Karpas-422 (cell line): ENCODE measurements around the gene S1PR5. TPM values are rescaled to one million over a fixed set of nuclear protein-coding genes. Genes with fewer than 3 reads are reported as not detected.
A peak's percentile ranks its signal among the peaks of the same experiment; 100 is the strongest.

Source experiments
- DNase-seq: peaks from one replicate; pipeline ENCODE4 v3.0.0-alpha.2; 2015
- H2AFZ ChIP-seq: fragments of 200-600 bp; sonication (generic); 2 replicates; pipeline ENCODE4 v1.6.1; 2014; ENCODE audit warnings: antibody characterized with exemption, low read length, mixed read lengths
- H3K27ac ChIP-seq: fragments of 200-600 bp; sonication (generic); 2 replicates; pipeline ENCODE4 v1.5.1; 2014; ENCODE audit warnings: mild to moderate bottlenecking, low read length, moderate library complexity
- H3K27me3 ChIP-seq: fragments of 200-600 bp; sonication (generic); 2 replicates; pipeline ENCODE4 v1.6.1; 2014; ENCODE audit warnings: low read length, mixed read lengths
- H3K36me3 ChIP-seq: fragments of 200-600 bp; sonication (generic); 2 replicates; pipeline ENCODE4 v1.6.1; 2014; ENCODE audit warnings: low read length, mixed read lengths; ENCODE audit not compliant: insufficient read depth
- H3K4me1 ChIP-seq: fragments of 200-600 bp; sonication (generic); 2 replicates; pipeline ENCODE4 v1.6.1; 2014; ENCODE audit warnings: mild to moderate bottlenecking, low read length, mixed read lengths
- H3K4me2 ChIP-seq: fragments of 200-600 bp; sonication (generic); 2 replicates; pipeline ENCODE4 v1.6.1; 2014; ENCODE audit warnings: low read length, low read depth, mild to moderate bottlenecking; ENCODE audit not compliant: poor library complexity, severe bottlenecking
- H3K4me3 ChIP-seq: fragments of 200-600 bp; sonication (generic); 2 replicates; pipeline ENCODE4 v1.5.1; 2014; ENCODE audit warnings: mild to moderate bottlenecking, antibody characterized with exemption, low read length, mixed read lengths
- H3K79me2 ChIP-seq: fragments of 200-600 bp; sonication (generic); 2 replicates; pipeline ENCODE4 v1.6.1; 2014; ENCODE audit warnings: mild to moderate bottlenecking, low read length, mixed read lengths
- H3K9ac ChIP-seq: fragments of 200-600 bp; sonication (generic); 2 replicates; pipeline ENCODE4 v1.6.0; 2014; ENCODE audit warnings: low read length
- H3K9me2 ChIP-seq: fragments of 200-600 bp; sonication (generic), shearing (Covaris generic); replicated peaks from 2 replicates; pipeline ENCODE4 v1.6.0; 2014; ENCODE audit warnings: mild to moderate bottlenecking, low read length, moderate library complexity; ENCODE audit not compliant: insufficient read depth
- H3K9me3 ChIP-seq: fragments of 300-700, 200-600 bp; sonication (generic); 2 replicates; pipeline ENCODE4 v1.6.1; 2014; ENCODE audit warnings: low read length, mixed read lengths
- H4K20me1 ChIP-seq: fragments of 200-600 bp; sonication (generic); 2 replicates; pipeline ENCODE4 v1.6.1; 2014; ENCODE audit warnings: mild to moderate bottlenecking, antibody characterized with exemption, low read length, low read depth; ENCODE audit not compliant: insufficient read depth
- total RNA-seq: library from RNA; depleted of rRNA; stranded (reverse); fragments of >200 nt; shearing (Covaris generic); gene quantifications from 2 replicates; pipeline ENCODE4 v1.2.3, GENCODE V29; 2014; ENCODE audit warnings: low replicate concordance

The S1PR5 gene
- total RNA-seq, 1 experiment from 2014 or later, result not detected

DNA sequence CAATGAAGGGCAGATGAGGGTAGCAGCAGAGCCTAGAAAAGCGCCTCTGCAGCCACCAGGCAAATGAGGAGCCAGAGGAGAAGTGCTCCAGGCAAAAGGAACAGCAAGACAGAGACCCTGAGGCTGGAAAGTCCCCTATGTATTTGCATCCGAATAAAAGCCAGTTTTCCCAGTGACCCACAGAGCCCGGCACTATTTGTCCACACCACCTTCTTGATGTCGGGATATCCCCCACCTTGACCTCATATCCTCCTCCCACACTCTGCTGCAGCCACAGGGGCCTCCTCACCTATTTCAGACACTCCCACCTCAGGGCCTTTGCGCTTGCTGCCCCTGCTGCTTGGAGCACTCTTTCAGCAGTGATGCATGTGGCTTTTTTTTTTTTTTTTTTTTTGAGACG lies 33.1 kb upstream of the S1PR5 start:
- Histone ChIP-seq H3K4me1 (no peaks in the 10 kb centered on the region), H2AFZ (no peak overlapping the region), H3K9me3 (no peaks in the 10 kb centered on the region), H3K27ac (no peak overlapping the region), H3K36me3 (peaks cover 26% of the 10 kb centered on the region), H3K27me3 (no peaks in the 10 kb centered on the region), H4K20me1 (no peaks in the 10 kb centered on the region), H3K79me2 (0 out of 2 replicates have a peak, but pooled peaks cover 3% of the 10 kb centered on the region), H3K4me3 (no peak overlapping the region), H3K9me2 (no peaks in the 10 kb centered on the region), H3K9ac (no peak overlapping the region), H3K4me2 (no peak overlapping the region)
- DNase-seq, result peak; percentile 44

- Histone ChIP-seq H3K79me2 (peaks cover 6% of the 10 kb centered on the region), H4K20me1 (no peaks in the 10 kb centered on the region), H3K27me3 (no peaks in the 10 kb centered on the region), H3K9ac (no peak overlapping the region), H2AFZ (no peak overlapping the region), H3K4me1 (peaks cover 3% of the 10 kb centered on the region), H3K4me2 (no peak overlapping the region), H3K9me2 (no peaks in the 10 kb centered on the region), H3K27ac (no peak overlapping the region), H3K4me3 (no peak overlapping the region), H3K36me3 (peaks cover 25% of the 10 kb centered on the region), H3K9me3 (no peaks in the 10 kb centered on the region)
- DNase-seq, result peak; percentile 37
Measured at GRCh38 chr19:10549733-10550132, 32.5 kb upstream of the S1PR5 start.

GRCh38 chr19:10548746-10549276 lies 31.6 kb upstream of the S1PR5 start:
- no peak overlapping the region for H3K9ac ChIP-seq
- no peak overlapping the region for H3K27ac ChIP-seq
- no peak overlapping the region for H2AFZ ChIP-seq
- H3K4me2 ChIP-seq, result no peak overlapping the region
- no peaks in the 10 kb centered on the region for H4K20me1 ChIP-seq
- peaks cover 15% of the 10 kb centered on the region for H3K79me2 ChIP-seq
- no peaks in the 10 kb centered on the region for H3K9me2 ChIP-seq
- peak; percentile 10 for DNase-seq
- H3K36me3 ChIP-seq, result peaks cover 20% of the 10 kb centered on the region
- no peak overlapping the region for H3K4me3 ChIP-seq
- H3K9me3 ChIP-seq, result no peaks in the 10 kb centered on the region
- H3K27me3 ChIP-seq, result no peaks in the 10 kb centered on the region
- peaks cover 7% of the 10 kb centered on the region for H3K4me1 ChIP-seq

GRCh38 chr19:10546817-10547216 lies 29.6 kb upstream of the S1PR5 start:
- Histone ChIP-seq H3K4me1 (peaks cover 19% of the 10 kb centered on the region), H3K36me3 (peaks cover 10% of the 10 kb centered on the region; the same call in 1 of the 2 replicates), H3K4me2 (no peak overlapping the region), H3K27me3 (no peaks in the 10 kb centered on the region), H3K79me2 (peaks cover 15% of the 10 kb centered on the region), H4K20me1 (no peaks in the 10 kb centered on the region), H3K27ac (no peak overlapping the region), H3K9ac (no peak overlapping the region), H2AFZ (no peak overlapping the region), H3K9me2 (no peaks in the 10 kb centered on the region), H3K9me3 (no peaks in the 10 kb centered on the region), H3K4me3 (no peak overlapping the region)
- DNase-seq, result no peak

DNA sequence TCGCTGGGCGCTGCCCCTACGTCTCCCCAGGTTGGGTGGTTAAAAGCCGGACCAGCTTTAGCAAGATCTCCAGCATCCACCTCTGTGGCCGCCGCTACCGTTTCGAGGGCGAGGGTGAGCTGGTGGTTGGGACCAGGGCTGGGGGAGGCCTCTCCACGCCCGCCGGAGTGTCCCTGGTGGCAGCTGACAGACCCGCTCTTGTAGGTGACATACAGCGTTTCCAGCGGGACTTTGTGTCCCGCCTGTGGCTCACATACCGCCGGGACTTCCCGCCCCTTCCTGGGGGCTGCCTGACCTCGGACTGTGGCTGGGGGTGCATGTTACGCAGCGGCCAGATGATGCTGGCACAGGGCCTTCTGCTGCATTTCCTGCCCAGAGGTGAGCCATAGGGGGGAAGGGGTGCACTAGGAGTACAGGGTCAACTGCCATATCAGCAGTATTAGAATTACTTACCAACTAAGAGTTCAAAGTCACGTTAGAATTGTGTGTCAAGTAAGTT lies 27.6 kb upstream of the S1PR5 start:
- Histone ChIP-seq H3K79me2 (peaks cover 15% of the 10 kb centered on the region), H3K27me3 (no peaks in the 10 kb centered on the region), H3K36me3 (peaks cover 10% of the 10 kb centered on the region; the same call in 1 of the 2 replicates), H3K4me3 (peak overlapping the region; percentile 83), H3K9me2 (no peaks in the 10 kb centered on the region), H3K9me3 (no peaks in the 10 kb centered on the region), H3K4me2 (peak overlapping the region; percentile 67), H4K20me1 (no peaks in the 10 kb centered on the region), H2AFZ (no peak overlapping the region), H3K9ac (peak overlapping the region; percentile 87), H3K4me1 (peaks cover 19% of the 10 kb centered on the region), H3K27ac (no peak overlapping the region)
- DNase-seq, result peak; percentile 27

- DNase-seq, result peak; percentile 66
- Histone ChIP-seq H3K4me2 (peak overlapping the region; percentile 67), H3K4me1 (peaks cover 19% of the 10 kb centered on the region), H4K20me1 (no peaks in the 10 kb centered on the region), H3K9me3 (no peaks in the 10 kb centered on the region), H3K9me2 (no peaks in the 10 kb centered on the region), H3K4me3 (peak overlapping the region; percentile 83), H2AFZ (peak overlapping the region; percentile 21), H3K36me3 (peaks cover 10% of the 10 kb centered on the region; the same call in 1 of the 2 replicates), H3K27me3 (no peaks in the 10 kb centered on the region), H3K27ac (no peak overlapping the region), H3K79me2 (peaks cover 15% of the 10 kb centered on the region), H3K9ac (peak overlapping the region; percentile 87)
Measured at GRCh38 chr19:10544242-10544752, 27.1 kb upstream of the S1PR5 start.

DNA sequence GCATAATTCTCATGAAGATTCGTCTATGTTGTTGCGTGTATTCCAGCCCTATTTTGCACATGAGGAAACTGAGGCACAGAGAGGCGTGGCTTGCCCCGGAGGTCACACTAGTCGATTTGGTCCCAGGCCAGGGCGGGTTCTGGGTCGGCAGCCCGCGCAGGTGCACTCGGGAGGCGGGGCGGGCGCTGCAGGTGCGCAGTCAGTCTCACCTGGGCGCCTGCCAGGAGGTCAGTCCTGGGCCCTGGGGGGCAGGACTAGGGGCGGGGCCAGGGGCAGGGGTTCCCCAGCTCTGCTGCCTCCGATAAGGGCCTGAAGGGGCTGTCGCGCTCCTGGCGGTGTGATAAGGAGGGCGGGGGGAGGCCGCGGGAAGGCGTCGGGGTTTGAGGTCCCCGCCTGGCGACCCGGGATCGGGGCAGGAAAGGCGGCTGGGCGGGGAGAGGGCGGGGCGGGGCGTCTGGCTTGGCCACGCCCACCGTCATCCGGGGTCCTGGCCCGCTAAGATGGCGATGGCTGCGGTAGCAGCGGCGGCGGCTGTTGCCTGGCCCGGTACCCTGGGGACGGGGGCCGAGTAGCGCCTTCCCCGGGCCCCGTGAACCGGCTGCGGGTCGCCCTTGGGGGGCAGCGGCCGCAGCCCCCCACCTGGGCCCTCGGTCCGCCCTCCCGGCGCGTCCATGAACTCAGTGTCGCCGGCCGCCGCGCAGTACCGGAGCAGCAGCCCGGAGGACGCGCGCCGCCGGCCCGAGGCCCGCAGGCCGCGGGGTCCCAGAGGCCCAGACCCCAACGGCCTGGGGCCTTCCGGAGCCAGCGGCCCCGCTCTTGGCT lies 26.4 kb upstream of the S1PR5 start, which contains the start of gene ATG4D:
Gene ATG4D, plus strand, starts transcription at position 485 of the 822 bp plus-strand sequence. Its CDS starts 187 bp downstream, at position 672.
- no peaks in the 10 kb centered on the region for H4K20me1 ChIP-seq
- H3K4me2 ChIP-seq, result peak within 1 kb of the TSS; percentile 67
- H2AFZ ChIP-seq, result peak within 1 kb of the TSS; percentile 21
- peak within 1 kb of the TSS; percentile 83 for H3K4me3 ChIP-seq
- no peaks in the 10 kb centered on the region for H3K9me2 ChIP-seq
- no peaks in the 10 kb centered on the region for H3K27me3 ChIP-seq
- peaks cover 19% of the 10 kb centered on the region for H3K4me1 ChIP-seq
- no peak within 1 kb of the TSS for H3K27ac ChIP-seq
- H3K79me2 ChIP-seq, result peaks cover 15% of the 10 kb centered on the region
- DNase-seq, result peak; percentile 92
- H3K9me3 ChIP-seq, result no peaks in the 10 kb centered on the region
- H3K36me3 ChIP-seq, result peaks cover 6% of the 10 kb centered on the region; the same call in 1 of the 2 replicates
- peak within 1 kb of the TSS; percentile 87 for H3K9ac ChIP-seq

DNA sequence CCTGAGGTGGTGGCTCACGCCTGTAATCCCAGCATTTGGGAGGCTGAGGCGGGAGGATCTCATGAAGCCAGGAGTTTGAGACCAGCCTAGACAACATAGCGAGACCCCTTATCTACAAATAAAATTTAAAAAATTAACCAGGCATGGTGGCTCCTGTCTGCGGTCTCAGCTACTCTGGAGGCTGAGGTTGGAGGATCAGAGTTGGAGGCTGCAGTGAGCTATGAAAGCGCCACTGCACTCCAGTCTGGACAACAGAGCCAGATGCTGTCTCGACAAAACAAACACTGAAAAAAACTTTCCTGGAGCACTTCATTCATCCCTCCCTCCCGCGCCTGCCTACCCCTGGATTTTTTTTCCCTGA lies 25.8 kb upstream of the S1PR5 start:
- no peaks in the 10 kb centered on the region for H3K27me3 ChIP-seq
- peak overlapping the region; percentile 67 for H3K4me2 ChIP-seq
- H3K36me3 ChIP-seq, result 0 out of 2 replicates have a peak, but pooled peaks cover 3% of the 10 kb centered on the region
- H3K4me3 ChIP-seq, result peak overlapping the region; percentile 83; the same call in 1 of the 2 replicates
- H3K9me3 ChIP-seq, result no peaks in the 10 kb centered on the region
- no peaks in the 10 kb centered on the region for H3K9me2 ChIP-seq
- peaks cover 15% of the 10 kb centered on the region for H3K79me2 ChIP-seq
- no peak for DNase-seq
- no peak overlapping the region for H3K27ac ChIP-seq
- H2AFZ ChIP-seq, result no peak overlapping the region
- peaks cover 19% of the 10 kb centered on the region for H3K4me1 ChIP-seq
- H3K9ac ChIP-seq, result peak overlapping the region; percentile 87; the same call in 1 of the 2 replicates
- no peaks in the 10 kb centered on the region for H4K20me1 ChIP-seq
